Heart left ventricle (tissue), 16 donors: ENCODE results near the gene UXT. TPM values are rescaled to one million over a fixed set of nuclear protein-coding genes. Genes with fewer than 3 reads are reported as not detected.
"Not testable (repeated sequence)": the region's sequence is repeated elsewhere in the genome, so short reads cannot be mapped to it uniquely, and the experiment has no call there.

ENCODE experiments used
- ATAC-seq, 4 donors: fragments of 200-7000 bp; cut with Tn5 transposase; one replicate each; pipeline ENCODE4 v1.9.1; 2020 to 2022; ENCODE audit warnings: moderate library complexity in 4 of 4, mild to moderate bottlenecking in 3 of 4, moderate number of reproducible peaks in 1 of 4
- DNase-seq, 5 donors: peaks; one replicate each; pipeline ENCODE4 v3.0.0-alpha.2; 2020
- H3K27ac ChIP-seq, 12 donors: fragments of 200-600 bp; sonication (generic) in 4 of 12; one replicate each; pipeline versions ENCODE4 v1.5.0 to v1.8.0; 2016 to 2022; ENCODE audit warnings: mild to moderate bottlenecking in 2 of 12
- H3K27me3 ChIP-seq, 9 donors: fragments of 200-600 bp; sonication (generic) in 2 of 9; one replicate each; pipeline versions ENCODE4 v1.5.1 to v1.8.0; 2016 to 2022; ENCODE audit warnings: mild to moderate bottlenecking in 3 of 9
- H3K36me3 ChIP-seq, 9 donors: fragments of 200-600 bp; sonication (generic) in 2 of 9; one replicate each; pipeline versions ENCODE4 v1.5.0 to v1.8.0; 2018 to 2022; ENCODE audit warnings: mild to moderate bottlenecking in 2 of 9
- H3K4me1 ChIP-seq, 12 donors: fragments of 200-600 bp; sonication (generic) in 4 of 12; one replicate each; pipeline versions ENCODE4 v1.5.0 to v1.8.0; 2016 to 2022; ENCODE audit warnings: mild to moderate bottlenecking in 3 of 12
- H3K4me3 ChIP-seq, 12 donors: fragments of 200-600 bp; sonication (generic) in 4 of 12; one replicate each; pipeline versions ENCODE4 v1.5.0 to v1.8.0; 2017 to 2022; ENCODE audit warnings: mild to moderate bottlenecking in 9 of 12, moderate library complexity in 4 of 12
- H3K9me3 ChIP-seq, 12 donors: fragments of 200-600 bp; sonication (generic) in 4 of 12; one replicate each; pipeline versions ENCODE4 v1.5.0 to v1.8.0; 2016 to 2022; ENCODE audit warnings: mild to moderate bottlenecking in 1 of 12
- POLR2A ChIP-seq, 2 donors: fragments of 450-650 bp; IDR thresholded peaks; one replicate each; pipeline ENCODE4 v1.6.1; 2017; ENCODE audit warnings: antibody characterized with exemption in 2 of 2, mild to moderate bottlenecking in 2 of 2, moderate library complexity in 2 of 2
- WGBS, 4 donors: extraction: QIAGEN DNeasy Blood & Tissue Kit in 2 of 4; methylation state at CpG; one replicate each; pipeline versions ENCODE4 v1.1.5 to v1.1.7; 2013 to 2018; 5-methylcytosine and 5-hydroxymethylcytosine counted together
- intact Hi-C, 10 donors: fragments of 100-400 bp; cut with DNase I; formaldehyde crosslinking; loops; one replicate each; pipeline versions ENCODE4 v1.11.1 to v1.14.2; 2022
- polyA plus RNA-seq, 2 donors: library from polyadenylated mRNA; stranded (reverse); fragments of 200-250 nt; gene quantifications; one replicate each; pipeline ENCODE4 v1.2.3, GENCODE V29; 2013
- total RNA-seq, 9 donors: library from RNA; depleted of rRNA in 2 of 9; stranded (reverse); fragments of >200 nt in 2 of 9; fragmentation: NEBNext Ultra II Directional in 3 of 9; extraction: Animal tissue kit (Norgen Biotek cat#: 25700) in 3 of 9; gene quantifications; one replicate each; pipeline versions ENCODE4 v1.1.0 to v1.2.4, GENCODE V29; 2016 to 2023
- TF ChIP-seq, protein P1 (sequence below), 12 donors: fragments of 200-600 bp; sonication (generic) in 4 of 12; IDR thresholded peaks; one replicate each; pipeline versions ENCODE4 v1.5.0 to v1.8.0; 2018 to 2022; ENCODE audit warnings: antibody characterized with exemption in 12 of 12, mild to moderate bottlenecking in 5 of 12
- donor health status: ischemic (EF 13 %, LVEDD 7.1; RV severe dilation, severe dysfunction).
- donor health status: healthy with polysubstance abuse.
- donor health status: DM: no; HTN: yes; CAD: no.
- donor health status: DM: no; HTN: no; CAD: no.
- donor health status: ischemic (EF 25% LVEDD 6.9; RV normal size, moderate dysfunction).
- donor health status: ischemic (EF 25% LVEDD 5.7; RV mildly dilated, moderate dysfunction).
- donor health status: healthy.
- donor health status: DM: yes; HTN: yes; CAD: no.
- donor health status: ischemic (EF 35%, LVEDD 5.7; RV mildly dilated, moderate dysfunction).
- donor health status: nonischemic (EF 11% LVEDD 7.7; RV severe dilation, severe dysfunction).
- donor health status: DM: yes; HTN: yes; CAD: no.
- donor health status: PGD.
- donor health status: ischemic (EF 29% LVEDD 5.4; RV normal size, mild dysfunction).
- donor health status: nonischemic (EF 23%, LVEDD 6.1; RV moderate dilation, normal function).

Gene UXT
- total and polyA plus RNA-seq, 11 donors, result 74.4 to 193 (median 97.7) TPM

DNA sequence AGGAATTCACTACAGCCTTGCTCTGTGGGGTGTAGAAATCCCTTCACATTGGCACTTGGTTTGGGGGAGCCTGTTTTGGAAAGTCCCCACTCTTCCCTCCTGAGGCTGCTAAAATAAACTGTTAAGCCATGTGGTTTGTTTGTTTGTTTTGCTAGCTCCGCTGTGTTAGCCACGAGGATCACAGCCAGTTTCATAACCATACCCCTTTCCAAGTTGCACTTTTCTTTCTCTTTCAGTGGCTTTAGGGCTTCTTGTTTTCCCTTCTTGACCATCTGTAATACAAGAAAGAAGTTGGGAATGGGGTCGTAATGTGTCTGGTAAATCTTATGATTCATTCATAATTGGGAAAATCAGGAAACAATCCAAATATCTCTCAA, 24.8 kb upstream of the UXT start:
- TF ChIP-seq, protein P1, sequence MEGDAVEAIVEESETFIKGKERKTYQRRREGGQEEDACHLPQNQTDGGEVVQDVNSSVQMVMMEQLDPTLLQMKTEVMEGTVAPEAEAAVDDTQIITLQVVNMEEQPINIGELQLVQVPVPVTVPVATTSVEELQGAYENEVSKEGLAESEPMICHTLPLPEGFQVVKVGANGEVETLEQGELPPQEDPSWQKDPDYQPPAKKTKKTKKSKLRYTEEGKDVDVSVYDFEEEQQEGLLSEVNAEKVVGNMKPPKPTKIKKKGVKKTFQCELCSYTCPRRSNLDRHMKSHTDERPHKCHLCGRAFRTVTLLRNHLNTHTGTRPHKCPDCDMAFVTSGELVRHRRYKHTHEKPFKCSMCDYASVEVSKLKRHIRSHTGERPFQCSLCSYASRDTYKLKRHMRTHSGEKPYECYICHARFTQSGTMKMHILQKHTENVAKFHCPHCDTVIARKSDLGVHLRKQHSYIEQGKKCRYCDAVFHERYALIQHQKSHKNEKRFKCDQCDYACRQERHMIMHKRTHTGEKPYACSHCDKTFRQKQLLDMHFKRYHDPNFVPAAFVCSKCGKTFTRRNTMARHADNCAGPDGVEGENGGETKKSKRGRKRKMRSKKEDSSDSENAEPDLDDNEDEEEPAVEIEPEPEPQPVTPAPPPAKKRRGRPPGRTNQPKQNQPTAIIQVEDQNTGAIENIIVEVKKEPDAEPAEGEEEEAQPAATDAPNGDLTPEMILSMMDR (IDR thresholded peaks at IDR 0.05), result no peak
- TF ChIP-seq POLR2A (IDR thresholded peaks at IDR 0.05), result no peak
- Histone ChIP-seq H3K36me3 (no peaks in the 10 kb centered on the region), H3K9me3 (no peaks in the 10 kb centered on the region), H3K4me1 (no peaks in the 10 kb centered on the region), H3K27me3 (peaks cover 0 to 14% (median 0%) of the 10 kb centered on the region in 9 donors), H3K27ac (no peak overlapping the region), H3K4me3 (no peak overlapping the region)
- DNase-seq (no peak), ATAC-seq (no peak)
- 58 to 70% (median 66%) methylated on average over 3 of the region's 3 CpGs for WGBS, 4 donors
- intact Hi-C loops, result no loop called here

DNA sequence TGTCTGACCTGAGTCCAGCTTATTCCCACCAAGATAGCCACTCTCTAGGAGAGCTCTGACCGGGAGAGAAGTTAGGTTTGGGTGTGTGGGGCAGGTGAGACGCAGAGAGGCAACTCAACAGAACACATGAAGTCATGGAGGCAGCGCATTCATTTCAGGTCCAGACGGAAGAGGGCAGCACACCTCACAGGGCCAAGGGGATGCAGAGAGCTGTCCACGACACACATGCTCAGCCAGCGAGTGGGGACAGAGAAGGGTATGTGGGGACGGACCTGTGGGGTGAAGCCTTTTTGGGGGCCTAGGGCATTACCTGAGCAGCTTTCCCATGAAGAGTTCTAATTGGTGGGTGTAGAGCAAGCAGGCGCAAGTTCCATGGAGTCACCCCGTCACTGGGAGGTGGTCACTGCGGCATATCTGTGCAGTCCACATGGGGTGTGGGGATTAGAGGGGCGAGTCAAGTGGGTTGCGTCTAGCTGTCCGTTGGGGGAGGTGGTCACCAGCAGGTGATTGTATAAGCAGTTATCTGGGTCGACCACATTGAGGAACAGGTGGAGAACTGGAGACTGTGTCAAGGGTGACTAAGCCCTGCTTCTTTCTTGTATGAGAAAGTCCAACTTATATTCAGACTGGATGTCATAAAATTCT, 24.3 kb upstream of the UXT start:
- Histone ChIP-seq H3K4me3 (no peak overlapping the region), H3K9me3 (no peaks in the 10 kb centered on the region), H3K36me3 (no peaks in the 10 kb centered on the region), H3K4me1 (no peaks in the 10 kb centered on the region), H3K27ac (no peak overlapping the region), H3K27me3 (peaks cover 0 to 14% (median 0%) of the 10 kb centered on the region in 9 donors)
- no peak for TF ChIP-seq POLR2A (IDR thresholded peaks at IDR 0.05)
- TF ChIP-seq, protein P1 (IDR thresholded peaks at IDR 0.05), result no peak
- no peak for ATAC-seq
- no peak for DNase-seq
- WGBS, 4 donors, result 74 to 84% (median 78%) methylated on average over 14 of the region's 14 CpGs
- intact Hi-C loops, result no loop called here

DNA sequence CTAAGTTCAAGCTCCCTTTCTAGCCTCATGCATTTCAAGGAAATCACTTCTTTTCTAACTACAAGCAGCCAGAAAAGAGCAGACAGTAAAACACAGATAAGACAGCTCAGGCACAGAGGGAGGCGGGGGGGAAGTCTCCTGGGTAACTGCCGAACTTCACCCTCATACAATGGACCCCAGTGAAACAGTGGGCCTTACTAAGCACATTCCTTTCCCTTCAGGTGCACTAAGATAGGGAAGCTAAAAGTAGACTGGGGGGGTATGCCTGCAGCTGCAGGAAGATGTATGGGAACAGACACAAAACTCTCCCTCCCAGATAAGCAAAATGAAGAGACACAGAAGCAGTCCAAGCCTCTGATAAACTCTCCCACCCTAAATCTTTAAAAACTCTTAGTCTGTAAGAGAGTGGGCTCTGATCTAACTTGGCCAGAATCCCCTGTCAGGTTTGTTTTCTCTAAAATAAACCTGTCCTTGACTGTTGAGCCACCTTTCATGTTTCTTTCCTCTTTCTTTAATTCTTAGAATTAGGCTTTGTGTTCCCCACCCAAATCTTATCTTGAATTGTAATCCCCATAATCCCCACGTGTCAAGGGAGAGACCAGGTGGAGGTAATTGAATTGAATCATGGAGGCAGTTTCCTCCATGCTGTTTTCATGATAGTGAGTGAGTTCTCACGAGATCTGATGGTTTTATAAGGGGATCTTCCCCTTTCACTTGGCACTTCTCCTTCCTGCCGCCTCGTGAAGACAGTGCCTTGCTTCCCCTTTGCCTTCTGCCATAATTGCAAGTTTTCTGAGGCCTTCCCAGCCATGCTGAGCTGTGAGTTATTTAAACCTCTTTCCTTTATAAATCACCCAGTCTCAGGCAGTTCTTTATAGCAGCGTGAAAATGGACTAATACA, 17.2 kb upstream of the UXT start:
- DNase-seq, intact Hi-C loops, H3K4me3 ChIP-seq, H3K9me3 ChIP-seq, H3K4me1 ChIP-seq, H3K36me3 ChIP-seq, ATAC-seq, H3K27me3 ChIP-seq, H3K27ac ChIP-seq: not testable (repeated sequence)
- 60 to 70% (median 64%) methylated on average over 7 of the region's 7 CpGs for WGBS, 4 donors

DNA sequence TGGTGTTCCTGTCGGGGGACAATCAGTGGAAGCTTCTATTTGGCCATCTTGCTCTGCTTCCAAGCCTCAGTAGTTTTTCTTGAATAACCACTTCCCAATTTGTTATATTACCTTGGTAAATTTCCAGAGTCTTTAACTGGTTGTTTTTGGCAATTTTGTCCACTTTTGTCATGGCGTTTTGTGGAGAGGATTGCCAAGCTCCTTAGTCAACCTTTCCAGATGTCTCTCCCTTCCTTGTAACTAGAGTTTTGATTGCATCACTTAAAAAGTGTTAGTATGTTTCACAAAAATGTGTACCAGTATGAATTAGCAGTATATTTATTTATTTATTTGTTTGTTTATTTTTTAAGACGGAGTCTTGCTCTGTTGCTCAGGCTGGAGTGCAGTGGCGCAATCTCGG, 15.8 kb upstream of the UXT start:
- Histone ChIP-seq H3K36me3 (no peaks in the 10 kb centered on the region), H3K4me1 (no peaks in the 10 kb centered on the region), H3K9me3 (peaks cover 0 to 8% (median 0%) of the 10 kb centered on the region in 12 donors), H3K4me3 (no peak overlapping the region), H3K27me3 (peaks cover 0 to 5% (median 0%) of the 10 kb centered on the region in 9 donors), H3K27ac (no peak overlapping the region)
- TF ChIP-seq, protein P1 (IDR thresholded peaks at IDR 0.05), result no peak
- TF ChIP-seq POLR2A (IDR thresholded peaks at IDR 0.05), result no peak
- WGBS, 4 donors, result 70 to 86% (median 80%) methylated on average over 5 of the region's 5 CpGs
- DNase-seq (no peak), ATAC-seq (no peak)
- intact Hi-C loops, result no loop called here

DNA sequence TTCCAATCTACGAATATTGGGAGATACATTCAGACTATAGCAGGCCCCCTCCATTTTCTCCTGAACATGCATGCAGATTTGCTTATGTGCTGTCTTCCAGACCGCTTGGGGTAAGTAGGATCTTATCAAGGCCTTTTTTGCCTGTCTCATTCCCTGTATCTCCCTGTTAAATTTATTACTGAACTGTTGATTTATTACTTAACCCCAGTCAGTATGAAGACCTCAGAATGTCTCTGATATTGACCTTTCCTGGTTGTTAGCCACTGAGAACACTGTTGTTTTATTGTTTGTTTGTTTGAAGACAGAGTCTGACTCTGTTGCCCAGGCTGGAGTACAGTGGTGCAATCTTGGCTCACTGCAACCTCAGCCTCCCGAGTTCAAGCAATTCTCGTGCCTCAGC, 6.8 kb upstream of the UXT start:
- H3K36me3 ChIP-seq, DNase-seq, intact Hi-C loops, H3K27me3 ChIP-seq, ATAC-seq, H3K27ac ChIP-seq, H3K4me1 ChIP-seq, H3K9me3 ChIP-seq, H3K4me3 ChIP-seq: not testable (repeated sequence)
- 71 to 95% (median 87%) methylated on average over 4 of the region's 4 CpGs for WGBS, 4 donors
